ENCODE measurements around the gene CACNA1G.

Gene CACNA1G

DNA sequence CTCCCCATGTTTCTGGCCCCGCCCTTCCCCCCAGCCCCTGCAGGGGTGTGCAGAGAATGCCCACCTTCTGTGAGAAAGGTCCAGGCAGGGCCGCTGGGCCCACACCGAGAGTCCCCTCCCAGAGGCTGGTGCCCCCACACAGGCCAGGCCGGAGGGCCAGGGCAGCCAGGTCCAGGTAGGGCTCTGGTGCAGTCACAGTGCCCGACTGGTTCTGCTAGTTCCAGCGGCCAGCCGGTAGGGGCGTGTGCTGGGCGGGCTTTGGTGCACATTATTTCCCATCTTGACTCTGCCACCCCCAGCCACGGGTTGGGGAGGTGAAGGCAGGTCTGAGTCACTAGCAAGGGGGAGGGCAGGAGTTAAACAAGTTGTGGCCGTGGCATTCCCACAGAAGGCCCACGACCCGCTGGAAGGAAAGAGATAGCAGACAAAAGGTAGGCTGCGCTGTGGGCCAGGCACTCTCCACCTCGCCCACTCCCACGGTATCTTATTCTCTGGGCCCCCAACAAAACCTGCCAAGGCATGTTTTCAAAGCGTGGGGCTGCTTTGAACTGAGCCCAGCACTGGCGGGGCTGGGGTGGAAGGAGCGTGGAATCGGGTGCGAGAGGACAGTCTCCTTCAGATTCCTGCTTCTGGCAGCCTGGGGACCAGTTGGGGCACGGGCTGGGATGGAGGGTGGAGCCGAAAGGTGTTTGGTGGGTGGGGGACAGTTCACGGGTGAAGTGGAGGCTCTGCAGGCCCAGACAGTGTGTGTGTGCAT lies 26.1 kb upstream of the CACNA1G start:
- peak; percentile 67 for DNase-seq

DNA sequence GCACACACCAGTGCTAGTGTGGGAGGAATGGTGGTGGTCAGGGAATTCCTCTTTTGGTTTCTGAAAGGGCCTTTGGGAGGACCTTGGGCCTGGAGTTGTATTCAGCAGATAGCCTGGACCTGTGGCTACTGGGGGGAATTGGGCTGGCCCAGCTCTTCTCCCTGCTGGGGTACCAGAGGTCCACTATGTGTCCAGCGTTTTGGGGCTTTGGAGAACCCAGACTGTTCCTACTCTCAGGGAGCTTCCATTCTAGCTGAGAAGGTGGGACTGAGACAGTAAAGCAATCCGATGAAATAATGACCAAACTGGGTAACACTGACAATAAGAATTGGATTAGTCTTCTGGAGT lies 25.6 kb upstream of the CACNA1G start:
- no peak for DNase-seq

DNA sequence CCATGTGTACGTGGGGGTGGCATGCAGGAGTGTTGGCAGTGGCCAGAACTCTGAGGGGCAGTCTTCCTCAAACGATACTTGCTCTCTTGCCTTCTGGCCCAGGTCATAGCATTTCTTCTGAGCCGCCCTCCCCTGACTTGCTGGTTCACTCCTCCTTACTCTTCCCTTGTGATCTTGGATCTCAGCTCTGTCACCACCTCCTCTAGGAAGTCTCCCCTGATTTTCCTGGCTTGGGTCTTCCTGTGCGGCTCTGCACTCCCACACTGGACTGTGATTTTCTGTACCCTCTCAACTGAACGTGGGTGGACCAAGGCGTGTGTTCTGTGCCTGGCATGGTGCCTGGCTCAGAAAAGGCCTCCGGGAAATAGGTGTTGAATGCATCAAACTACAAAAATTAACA lies 25.1 kb upstream of the CACNA1G start:
- no peak for DNase-seq

DNA sequence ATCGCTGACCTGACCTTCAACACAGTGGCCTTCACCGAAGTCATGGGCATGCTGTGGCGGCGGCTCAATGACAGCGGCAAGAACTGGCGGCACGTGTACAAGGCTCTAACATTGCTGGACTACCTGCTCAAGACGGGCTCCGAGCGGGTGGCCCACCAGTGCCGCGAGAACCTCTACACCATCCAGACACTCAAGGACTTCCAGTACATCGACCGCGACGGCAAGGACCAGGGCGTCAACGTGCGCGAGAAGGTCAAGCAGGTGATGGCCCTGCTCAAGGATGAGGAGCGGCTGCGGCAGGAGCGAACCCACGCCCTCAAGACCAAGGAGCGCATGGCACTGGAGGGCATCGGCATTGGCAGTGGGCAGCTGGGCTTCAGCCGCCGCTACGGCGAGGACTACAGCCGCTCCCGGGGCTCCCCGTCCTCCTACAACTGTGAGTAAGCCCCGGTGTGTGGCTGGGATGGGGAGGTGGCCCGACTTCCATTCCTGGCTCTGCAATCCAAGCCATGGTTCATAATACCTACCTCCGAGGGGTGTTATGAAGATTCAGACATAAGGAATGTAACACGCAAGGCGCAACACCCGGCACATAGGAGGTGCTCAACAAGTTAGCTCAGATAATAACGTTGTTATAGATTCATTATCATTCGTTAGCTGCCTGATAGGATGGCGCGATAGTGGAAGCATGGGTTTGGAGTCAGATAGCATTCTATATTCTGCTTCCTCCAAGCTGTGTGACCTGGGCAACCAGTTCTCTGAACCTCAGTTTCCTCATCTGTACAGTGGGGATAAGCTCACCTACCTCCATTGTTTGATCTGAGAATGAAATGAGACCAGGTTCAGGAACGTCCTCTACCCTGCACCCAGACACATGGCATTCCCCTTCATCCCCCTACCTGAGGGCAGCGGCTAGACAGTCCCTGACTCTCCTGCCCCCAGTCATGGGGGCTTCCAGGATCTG lies 23.6 kb upstream of the CACNA1G start:
- no peak for DNase-seq

DNA sequence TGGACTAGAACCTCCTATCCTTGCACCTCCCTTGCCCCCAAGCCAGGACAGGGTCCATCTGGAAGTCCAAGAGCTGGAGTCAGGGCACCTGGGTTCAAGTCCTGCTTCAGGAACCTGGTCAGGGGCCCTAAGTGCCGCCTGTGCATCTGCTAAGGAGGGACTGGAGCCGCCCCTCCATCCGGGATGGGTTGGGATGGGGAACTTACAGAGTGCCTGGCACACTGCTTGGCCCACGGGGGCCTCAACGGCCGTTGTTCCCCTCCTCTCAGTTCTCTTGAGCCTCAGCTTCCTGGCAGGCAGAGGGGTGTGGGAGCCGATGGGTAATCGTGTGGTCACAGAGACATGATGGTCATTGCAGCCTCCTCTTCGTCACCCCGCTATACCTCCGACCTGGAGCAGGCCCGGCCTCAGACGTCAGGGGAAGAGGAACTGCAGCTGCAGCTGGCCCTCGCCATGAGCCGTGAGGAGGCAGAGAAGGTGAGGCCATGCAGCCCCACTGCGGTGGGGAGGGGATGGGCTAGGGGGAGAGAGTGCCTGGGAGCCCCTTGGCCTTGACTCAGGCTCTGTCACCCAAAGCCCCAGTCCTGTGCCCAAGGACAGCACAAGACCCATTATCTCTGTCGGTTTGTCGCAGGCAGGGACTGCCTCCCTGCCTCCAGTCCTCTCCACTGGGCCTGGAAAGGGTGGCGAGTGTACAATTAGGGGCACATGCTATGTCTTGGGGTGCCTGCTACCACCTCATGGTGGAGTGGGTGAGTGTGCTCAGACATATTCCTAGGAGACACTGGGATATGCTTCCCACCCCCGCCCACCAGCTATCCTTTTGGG lies 22.6 kb upstream of the CACNA1G start:
- DNase-seq = no peak

DNA sequence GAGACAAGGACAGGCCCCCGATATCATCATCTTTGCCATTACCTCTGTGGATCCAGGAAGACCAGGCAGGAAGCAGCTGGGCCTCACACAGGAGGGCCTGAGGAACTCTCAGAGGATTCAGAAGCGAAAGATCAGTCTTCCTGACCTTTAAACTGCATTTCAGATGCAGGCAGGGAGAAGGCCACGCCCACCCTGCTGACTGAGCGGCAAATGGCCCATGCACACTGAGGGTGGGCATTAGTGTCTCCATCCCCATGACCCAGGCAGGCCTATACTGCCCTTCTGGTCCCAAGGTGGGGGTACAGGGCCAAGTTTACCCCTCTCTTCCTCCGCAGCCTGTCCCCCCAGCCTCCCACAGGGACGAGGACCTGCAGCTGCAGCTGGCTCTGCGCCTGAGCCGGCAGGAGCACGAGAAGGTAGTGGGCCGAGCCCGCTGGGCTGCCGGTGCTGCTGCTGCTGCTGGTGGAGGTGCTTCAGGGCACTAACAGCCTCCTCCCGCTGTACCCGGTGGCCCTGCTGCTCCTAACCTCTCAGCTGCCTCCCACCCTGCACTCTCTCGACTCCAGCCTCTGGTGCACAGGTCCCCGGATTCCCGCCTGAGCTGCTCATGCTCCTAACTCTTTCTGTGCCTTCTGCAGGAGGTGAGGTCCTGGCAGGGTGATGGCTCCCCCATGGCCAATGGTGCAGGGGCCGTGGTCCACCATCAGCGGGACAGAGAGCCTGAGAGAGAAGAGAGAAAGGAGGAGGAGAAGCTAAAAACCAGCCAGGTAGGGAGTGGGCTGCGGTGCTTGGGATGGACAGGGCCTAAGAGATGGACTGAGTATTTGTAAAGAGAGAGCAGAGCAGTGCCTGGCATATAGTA lies 21.7 kb upstream of the CACNA1G start:
- DNase-seq = no peak

DNA sequence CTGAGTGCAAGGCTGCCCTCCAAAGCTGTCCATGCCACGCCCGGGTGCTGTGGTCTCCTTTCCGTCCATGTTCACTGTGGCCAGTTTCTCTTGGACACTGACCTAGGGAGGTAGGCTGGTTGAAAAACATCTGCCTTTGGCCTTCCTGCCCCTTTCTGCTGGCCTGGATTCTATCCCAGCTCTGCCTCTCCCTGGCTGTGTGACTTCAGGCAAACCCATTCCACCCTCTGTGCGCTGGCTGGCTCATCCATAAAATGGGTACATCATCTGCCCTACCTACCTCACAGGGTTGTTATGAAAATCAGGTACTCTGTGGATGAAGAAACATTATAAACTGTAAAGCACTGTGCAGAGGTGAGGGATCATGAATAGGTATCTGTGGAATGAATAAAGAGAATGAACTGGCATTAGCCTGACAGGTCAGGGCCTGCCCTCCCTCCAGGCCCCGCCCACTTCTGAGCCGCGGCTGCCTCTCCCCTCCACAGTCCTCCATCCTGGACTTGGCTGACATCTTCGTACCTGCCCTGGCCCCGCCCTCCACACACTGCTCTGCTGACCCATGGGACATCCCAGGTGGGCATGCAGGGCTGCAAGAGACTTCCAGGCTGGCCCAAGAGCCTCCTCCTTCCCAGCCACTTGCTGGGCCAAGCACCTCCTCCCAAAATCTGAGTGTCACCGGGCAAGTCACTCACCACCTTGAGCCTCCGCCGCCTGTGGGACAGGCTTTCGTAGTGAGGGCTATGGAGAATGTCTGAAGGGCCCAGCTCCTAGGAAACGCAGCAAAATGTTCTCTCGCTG lies 20.6 kb upstream of the CACNA1G start:
- DNase-seq = no peak

DNA sequence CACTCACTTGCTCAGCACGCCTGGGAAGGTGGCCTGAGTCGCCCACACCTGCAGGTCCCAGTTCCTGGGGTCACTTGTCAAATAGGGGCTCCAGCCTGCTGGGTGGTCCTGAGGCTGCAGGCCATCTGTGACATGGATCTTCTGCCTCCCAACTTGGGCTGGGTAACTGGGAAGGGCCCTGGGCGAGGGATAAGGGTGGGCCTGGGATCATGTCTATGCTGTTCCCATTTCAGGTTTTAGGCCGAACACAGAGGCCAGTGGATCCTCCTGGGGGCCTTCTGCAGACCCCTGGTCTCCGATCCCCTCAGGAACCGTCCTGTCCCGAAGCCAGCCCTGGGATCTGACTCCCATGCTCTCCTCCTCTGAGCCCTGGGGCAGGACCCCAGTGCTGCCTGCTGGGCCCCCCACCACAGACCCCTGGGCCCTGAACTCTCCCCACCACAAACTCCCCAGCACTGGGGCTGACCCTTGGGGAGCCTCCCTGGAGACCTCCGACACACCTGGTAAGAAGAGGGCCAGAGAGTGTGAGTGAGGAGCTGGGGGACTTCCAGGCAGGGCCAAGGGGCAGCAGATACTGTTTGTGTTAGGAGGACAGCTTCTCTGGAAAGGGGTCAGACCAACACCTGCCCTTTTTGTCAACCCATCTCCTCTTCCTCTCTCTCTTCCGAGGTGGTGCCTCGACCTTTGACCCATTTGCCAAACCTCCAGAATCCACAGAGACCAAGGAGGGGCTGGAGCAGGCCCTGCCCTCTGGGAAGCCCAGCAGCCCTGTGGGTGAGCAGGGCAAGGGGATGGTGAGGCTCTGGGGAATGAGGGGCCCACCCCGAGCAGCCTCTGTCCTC lies 19.7 kb upstream of the CACNA1G start:
- no peak for DNase-seq

DNA sequence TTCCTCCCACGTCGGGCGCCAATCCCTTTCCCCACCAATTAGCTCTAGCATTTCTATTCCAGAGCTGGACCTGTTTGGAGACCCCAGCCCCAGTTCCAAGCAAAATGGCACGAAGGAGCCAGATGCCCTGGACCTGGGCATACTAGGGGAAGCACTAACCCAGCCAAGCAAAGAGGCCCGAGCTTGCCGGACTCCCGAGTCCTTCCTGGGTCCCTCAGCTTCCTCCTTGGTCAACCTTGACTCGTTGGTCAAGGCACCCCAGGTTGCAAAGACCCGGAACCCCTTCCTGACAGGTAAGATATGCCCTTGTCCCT lies 19.2 kb upstream of the CACNA1G start:
- DNase-seq = no peak

DNA sequence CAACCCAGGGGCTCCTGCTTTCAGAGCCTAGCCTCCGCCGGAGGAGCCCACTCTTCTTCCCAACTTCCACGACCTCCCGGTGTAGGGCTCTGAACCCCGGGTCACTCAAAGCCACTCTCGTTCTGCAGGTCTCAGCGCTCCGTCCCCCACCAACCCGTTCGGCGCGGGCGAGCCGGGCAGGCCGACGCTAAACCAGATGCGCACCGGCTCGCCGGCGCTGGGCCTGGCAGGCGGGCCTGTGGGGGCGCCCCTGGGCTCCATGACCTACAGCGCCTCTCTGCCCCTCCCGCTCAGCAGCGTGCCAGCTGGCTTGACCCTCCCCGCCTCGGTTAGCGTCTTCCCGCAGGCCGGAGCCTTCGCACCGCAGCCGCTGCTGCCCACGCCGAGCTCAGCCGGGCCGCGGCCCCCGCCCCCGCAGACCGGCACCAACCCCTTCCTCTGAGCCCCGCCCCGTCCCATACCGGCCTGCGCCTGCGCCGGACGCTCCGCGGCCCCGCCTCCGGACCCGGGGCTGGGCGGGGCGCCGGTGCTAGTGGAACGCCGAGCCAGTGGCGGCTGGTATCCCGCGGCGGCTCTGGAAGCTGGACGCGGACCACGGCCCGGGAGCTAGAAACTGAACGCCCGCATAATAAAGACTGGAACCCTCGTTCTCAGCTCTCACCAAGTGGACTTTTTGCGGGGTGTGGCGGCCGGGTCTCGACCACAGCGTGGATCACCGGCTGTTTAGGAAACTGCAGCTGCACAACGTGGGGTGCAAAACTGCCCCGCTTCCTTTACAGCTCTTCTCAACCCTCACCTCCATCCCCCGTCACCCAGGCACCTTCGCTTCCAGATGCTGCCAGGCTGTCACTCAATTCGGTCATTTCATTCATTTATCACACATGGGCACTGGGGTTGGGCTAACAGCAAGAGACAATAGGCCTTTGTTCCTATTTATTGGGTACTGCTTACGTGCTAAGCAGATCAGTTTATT lies 18.5 kb upstream of the CACNA1G start:
- DNase-seq = peak; percentile 92

DNA sequence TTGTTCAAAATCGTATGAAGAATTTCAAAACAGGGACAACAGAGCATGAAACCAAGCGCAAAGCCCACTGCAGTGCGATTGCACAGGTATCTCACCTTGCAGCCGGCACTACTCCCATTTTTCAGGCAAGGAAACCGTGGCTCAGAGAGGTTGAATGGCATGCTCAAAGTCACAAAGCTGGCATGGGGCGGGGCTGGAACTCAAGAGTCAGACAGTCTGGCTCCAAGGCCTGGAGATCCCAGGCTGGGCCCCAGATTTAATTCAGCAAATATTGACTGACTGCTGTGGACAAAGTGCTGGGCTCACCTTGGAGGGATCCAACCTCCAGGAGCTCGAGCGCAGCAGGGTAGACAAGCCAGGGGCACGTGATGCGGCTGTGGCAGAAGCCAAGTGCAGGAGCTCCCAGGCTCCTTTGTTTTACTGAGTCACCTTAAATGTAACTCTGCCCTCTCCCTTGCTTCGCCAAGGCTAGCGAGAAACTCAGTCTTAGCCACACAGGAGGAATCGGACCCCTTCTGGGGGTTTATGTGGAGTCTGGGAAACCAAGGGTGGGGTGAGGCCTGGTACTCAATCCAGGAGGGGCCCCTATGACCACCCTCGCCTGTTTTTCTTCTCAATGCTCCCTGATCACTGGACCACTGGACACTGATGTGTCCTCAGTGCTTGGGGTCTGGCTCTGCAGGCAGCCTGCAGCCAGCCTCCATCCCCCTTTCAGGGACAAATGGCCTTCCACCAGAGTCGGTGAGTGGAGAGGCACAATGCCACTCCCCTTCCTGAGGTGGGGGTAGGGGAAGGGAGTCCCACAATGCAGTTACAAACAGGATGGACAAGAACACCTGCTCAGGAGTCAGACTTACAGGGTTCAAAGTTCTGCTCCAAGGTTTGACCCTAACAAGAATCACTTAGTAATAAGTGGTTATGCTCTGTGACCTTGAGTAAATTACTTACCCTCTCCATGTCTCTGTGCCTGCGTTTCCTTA lies 17.4 kb upstream of the CACNA1G start:
- DNase-seq = no peak

DNA sequence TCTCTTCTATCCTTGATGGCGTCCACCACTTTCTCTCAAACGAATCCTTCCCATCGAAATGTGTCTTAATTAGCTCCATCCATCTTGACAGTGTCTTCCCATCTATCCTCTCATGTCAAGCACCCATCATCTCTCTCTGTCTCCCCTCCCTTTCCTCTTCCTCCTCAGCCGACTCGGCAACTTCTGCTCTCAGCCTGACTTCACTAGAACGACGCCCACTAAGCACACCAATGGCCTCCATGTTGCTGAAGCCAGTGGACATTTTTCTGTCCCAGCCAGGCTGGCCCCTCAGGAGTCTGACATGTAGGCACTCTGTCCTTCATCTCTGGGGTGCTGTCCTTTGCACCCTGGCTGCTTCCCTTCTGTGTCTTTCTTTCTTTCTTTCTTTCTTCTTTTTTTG lies 16.0 kb upstream of the CACNA1G start:
- no peak for DNase-seq

DNA sequence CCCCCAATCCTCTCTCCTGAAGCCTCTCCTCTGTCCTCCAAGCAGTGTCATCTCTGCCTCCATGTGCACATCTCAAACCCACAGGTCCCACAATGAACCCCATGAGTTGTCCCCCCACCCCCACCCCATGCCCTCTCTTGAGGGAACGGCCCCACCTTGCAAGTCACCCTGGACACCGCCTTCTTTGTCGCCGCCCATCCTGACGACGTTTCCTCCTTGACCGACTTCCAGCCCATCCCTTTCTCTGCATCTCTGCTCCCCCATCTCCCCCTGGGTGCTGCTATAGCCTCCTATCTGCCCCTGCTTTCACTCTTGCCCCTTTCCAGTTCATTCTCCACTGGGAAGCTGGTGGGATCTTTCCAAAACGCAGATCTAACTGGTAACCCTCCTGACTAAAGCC lies 15.2 kb upstream of the CACNA1G start:
- DNase-seq = no peak

DNA sequence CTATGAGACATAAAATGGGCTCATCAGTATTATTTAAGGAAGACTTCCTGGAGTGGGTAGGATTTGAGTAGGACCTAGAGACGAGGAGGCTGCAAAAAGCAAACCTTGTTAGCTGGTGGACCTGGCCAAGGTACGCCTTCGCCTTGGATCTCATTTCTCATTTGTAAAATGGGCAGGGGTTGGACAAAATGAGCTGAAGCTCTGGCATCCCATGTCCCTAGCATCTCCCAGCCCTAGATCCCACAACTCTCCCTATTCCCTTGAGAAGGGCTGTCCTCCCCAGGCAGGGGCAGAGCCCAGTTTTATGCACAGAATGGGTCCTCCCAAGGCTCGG lies 13.8 kb upstream of the CACNA1G start:
- DNase-seq = no peak

DNA sequence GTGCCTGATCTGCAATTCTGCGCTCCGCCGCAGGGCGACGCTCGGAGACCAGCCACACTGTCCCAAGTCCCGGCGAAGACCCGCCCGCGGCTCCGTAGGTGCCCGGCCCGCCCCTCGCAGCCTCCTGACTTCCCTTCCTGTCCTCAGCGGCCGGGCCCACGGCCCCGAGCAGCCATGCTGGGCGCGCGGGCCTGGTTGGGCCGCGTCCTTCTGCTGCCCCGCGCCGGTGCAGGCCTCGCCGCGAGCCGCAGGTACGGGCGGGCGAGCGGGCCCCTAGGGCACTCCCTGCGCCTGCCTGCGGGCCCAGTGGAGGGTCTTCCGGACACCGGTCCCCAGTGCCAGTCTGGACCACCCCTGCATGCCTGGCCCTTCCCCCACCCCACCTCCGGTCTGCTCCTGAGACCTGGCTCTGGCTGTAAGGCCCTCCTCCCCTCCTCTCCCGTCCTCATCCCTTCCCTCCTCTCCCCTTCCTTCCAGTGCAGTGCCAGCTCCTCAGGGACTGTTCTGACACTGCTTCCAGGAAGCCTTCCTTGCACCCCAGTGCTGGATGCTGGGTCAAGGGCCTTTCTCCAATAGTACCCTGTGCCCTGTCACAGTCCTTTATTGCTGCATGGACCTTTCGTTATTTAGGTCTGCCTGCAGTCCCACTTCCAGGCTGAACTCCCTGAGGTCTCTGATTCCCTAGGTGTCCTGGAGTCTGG lies 13.3 kb upstream of the CACNA1G start, which contains the start of gene SPATA20:
SPATA20 (plus strand) TSS at position 140 of the 701 bp plus-strand sequence; CDS start at position 175, 35 bp downstream.
- DNase-seq = peak; percentile 91

DNA sequence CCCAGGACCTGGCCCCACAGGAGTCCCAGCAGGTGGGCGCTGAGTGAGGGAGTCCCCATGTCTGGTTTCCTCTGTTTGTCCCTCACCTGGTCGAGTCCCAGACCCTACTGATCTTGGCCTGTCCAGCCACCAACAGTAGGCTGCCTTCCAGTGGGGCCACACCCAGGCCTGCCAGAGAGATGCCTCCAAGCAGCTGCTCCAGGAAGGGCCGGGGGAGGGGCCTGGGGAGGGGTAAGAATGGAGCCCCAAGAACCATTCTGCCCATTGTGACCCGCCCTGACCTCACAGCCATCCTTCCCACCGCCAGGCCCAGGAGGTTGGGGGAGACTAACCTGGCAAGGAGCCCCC lies 12.8 kb upstream of the CACNA1G start:
- no peak for DNase-seq

DNA sequence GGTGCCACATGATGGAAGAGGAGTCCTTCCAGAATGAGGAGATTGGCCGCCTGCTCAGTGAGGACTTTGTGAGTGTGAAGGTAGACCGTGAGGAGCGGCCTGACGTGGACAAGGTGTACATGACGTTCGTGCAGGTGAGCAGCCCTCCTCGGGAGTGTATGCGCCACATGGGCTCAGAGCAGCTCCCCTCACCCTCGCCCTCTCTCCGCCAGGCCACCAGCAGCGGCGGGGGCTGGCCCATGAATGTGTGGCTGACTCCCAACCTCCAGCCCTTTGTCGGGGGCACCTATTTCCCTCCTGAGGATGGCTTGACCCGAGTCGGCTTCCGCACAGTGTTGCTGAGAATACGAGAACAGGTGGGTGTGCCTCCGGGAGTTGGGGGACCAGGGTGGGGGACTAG lies 11.7 kb upstream of the CACNA1G start:
- no peak for DNase-seq

Data from activated CD8-positive, alpha-beta memory T cell treated with anti-CD3 and anti-CD28 coated beads, Interleukin-2, amount 50 U/mL, for 48 hours (primary cell).